GM21515 (cell line): Measurements from ENCODE around the gene SLC38A1.

Experiments used
- ATAC-seq: cut with Tn5 transposase; IDR thresholded peaks from one replicate; pipeline ENCODE4 v1.9.1; 2021; ENCODE audit not compliant: unreplicated experiment

Gene SLC38A1

DNA sequence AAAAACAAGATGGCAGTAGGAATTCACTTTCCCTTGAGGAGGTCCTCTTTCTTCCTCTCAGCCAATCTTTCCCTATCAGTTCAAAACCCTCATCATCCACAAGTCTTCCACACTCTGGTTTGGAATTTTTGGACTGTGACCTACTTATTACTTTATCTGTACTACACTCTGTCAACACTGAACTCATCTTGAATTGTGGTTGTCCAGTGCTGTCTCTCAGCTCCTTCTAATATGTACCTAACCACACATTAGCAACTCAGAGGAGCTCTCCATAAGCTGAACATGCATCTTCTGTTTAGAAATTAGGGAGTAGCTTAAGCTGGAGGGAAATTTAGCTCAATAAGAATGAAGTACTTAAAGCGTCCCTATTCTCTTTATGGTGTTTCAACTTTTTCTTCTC, 34.8 kb downstream of the SLC38A1 start:
- ATAC-seq, result no peak

DNA sequence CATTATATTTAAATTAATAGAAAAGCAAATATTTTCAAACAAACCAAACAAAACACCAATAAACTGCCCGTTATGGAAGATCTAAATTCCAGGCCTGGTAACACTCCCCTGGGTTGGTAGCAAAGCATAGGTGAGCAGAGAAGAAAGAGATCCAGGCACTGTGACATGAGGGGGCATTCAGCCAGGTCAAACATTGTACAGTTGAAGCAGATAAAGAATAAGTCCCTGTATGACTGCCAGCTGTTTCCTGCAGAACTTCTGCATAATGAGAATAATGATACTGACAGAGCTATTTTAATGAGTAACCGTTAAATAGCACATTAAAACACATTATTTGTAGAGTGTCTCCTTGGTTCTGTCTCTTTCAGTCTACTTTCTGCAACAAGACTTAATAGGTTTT, 35.4 kb downstream of the SLC38A1 start:
- no peak for ATAC-seq

DNA sequence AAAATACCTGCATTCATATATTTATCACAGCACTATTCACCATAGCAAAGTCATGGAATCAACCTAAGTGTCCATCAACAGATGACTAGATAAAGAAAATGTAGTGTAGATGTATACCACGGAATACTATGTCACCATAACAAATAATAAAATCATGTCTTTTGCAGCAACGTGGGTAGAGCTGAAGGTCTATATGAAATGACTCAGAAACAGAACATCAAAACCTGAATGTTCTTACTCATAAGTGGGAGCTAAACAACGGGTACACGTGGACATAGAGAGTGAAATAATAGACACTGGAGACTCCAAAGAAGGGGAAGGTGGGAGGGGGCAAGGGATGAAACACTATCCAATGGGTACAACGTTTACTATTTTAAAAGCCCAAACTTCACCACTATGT, 37.9 kb downstream of the SLC38A1 start:
- no peak for ATAC-seq

DNA sequence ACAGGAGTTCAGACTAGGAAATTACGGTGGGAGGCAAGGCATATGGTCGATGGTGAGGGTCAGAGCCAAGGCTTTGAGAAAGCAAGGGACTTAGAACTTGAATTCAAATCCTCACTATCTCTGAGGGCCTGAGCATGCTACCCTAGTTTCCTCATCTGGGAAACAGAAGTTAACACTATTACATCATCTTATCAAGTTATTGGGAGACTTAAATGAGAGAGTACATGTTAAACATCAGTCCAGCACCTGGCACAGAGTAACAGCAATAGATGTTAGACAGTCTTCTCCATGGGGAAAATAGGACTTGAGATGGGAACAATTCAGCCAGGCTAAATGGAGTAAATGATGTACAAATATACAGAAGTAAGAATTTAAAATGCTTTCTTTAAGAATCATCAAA, 38.5 kb downstream of the SLC38A1 start:
- ATAC-seq, result no peak

DNA sequence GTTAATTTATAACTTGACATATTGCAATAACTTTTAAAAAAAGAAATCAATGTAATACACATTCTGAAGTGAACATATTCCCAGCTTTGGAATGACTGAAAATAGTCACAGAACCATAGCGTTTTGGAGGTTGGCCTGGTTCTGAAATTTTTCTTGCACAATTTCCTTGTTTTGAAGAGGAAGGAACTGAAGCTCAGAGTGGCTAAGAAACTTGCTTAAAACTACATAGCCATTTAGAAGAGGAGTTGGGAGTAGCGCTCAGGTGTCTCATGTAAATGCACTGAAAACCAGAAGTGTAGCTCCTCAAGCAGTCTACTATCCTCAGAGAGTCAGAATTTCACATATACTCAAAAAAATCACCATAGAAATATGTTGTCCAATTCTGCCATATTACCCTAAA, 41.2 kb downstream of the SLC38A1 start:
- ATAC-seq, result no peak

DNA sequence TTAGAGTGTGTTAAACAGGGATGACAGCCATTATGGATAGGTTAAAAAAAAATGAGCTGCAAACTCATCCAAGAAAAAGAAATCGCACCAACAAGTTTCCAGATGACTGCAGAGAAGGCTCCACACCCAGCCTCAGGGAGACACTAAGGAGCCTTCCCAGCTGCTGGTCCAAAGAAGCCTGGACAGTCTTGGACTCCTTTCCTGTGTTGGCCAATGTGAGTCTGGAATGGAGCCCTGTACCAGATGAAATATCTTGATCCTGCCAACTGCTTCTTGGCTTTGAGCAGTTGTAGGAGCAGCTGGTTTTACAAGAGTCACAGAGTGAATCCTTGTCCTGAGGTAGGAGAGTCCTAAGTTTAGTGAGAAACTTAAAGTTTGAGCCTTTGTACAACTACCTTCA, 44.5 kb downstream of the SLC38A1 start:
- no peak for ATAC-seq

DNA sequence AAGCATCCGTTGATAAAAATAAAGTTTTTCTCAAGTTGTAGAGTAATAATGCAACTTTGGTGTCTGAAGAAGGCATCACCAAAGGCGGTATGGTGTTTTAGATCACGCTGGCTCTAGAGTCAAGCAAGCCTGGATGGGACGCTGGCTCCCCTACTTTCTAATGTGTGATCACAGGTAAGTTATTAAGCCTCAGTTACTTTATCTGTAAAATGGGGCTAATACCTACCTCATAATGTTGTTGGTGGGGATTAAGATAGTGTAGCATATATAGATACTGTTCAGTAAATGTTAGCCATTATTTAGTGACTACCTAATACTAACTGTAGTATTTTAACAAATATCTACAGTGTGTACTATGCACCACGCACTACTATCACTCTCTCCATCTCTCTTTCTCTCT, 45.8 kb downstream of the SLC38A1 start:
- ATAC-seq, result no peak

DNA sequence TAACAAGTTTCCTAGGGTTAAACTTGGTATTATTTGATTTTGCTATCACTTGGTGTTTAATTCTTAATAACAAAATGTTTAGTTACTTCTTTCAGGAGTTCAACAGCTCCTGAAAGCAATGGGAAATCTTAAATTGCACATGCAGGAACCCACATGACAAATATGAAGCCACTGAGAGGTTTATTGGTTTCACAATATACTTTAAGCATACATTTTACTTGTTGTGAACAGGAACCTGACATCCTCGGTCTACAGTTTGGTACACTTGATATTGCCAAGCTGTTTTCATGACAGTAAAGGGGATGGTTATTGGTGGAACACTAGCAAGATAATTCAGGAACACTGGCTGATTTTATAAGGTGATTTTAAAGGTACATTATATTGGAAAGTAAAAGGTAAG, 46.2 kb downstream of the SLC38A1 start:
- no peak for ATAC-seq

DNA sequence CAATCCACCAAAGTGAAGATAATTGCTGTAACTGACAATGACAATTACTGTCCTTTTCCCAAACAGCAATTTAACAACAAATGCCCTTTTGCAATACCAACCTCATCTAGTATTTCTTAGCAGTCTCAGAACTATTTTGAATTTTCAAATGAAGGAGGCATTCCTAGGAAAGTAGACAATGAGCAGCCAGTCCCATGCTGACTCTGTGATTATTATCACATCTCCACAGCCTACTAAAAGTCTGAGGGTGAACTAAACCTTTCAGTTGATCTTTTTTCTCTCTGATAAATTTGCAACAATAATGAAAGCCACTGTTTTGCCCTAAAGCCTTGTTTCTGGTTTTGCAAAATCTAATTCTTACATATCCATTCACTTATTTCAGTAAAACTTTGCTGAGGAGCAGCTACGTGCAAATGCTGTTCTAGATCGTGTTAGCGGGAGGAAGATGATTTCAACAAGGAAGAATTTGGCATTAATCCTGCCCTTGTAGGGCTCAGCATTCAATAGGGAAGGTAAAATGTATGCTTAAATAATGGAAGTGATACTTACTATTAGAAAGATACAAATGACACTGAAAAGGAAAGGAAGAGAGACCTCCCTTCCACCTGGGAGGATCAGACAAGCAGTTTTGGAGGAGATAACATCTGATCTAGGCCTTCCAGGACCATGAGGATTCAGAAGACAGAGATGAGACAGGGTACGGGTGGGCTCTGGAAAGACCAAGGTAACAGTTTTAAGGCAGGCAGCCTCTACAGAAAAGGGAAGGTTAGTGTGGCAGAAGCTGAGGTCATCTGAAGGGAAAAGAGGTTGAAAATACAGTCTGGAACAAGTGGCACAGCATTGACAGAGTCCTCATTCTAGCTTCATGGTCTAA, 47.4 kb downstream of the SLC38A1 start:
- no peak for ATAC-seq

DNA sequence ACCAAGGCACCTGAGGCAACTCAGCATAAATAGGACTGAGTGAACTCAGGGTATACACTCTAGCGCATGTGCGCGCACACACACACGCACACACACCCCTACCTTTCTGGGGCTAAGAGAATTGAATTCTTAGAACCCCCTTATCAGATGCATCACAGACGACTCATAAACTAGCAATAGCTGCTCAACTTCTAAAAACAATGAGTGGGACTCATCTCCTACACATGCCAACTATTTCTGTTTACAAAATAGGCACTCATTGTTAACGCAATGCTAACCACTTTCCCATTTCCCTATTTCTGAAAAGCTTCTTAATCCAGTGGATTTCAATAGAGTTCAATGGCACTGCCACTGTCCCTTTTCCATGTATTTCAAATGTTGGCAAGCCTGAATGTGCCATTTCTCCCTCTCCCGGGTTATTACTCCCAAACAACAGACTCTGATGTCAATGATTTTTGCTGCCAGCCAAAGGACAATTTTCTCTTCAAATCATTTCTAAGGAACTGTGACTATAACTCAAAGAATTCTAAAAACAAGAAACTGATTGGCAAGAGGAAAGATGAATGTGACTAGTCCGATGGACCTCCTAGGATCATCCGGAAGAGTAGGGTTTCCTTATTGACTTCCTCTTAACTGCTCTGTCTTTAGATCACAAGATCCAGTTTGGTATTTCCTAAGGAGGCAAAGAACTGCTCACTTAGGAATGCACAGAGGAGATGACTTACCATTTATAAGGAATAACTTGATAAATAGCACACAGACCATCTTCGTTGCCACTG, 48.8 kb downstream of the SLC38A1 start:
- ATAC-seq, result no peak

DNA sequence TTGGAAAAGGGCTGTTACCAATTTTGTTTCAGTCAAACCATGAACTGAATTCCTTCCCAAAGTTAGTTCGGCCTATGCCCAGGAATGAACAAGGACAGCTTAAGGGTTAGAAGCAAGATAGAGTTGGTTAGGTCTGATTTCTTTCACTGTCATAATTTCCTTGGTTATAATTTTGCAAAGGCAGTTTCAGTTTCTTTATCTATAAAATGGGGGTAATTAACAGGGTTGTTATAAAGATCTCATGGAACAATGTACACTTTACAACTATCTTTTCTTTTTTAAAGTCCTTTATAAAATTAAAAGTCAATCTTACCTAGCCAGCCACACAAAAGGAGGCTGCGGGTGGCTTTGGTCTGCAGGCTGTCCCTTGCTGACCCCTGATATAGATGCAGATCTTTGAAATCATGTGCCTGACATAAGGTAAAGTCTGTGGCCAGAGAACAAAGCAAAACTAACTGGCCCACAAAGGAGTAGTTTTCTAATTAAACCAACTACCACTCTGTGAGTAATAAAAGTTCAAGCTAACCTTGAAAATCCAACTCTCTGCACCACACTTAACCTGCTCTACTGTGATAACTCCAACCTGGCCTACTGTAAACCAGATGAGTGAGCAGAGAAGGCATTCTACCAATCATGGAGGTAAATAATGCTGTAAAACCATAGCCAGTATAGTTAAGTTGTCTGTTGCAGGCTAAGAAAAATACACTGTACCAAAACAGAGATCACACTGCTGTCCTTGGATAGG, 49.5 kb downstream of the SLC38A1 start:
- ATAC-seq, result no peak

DNA sequence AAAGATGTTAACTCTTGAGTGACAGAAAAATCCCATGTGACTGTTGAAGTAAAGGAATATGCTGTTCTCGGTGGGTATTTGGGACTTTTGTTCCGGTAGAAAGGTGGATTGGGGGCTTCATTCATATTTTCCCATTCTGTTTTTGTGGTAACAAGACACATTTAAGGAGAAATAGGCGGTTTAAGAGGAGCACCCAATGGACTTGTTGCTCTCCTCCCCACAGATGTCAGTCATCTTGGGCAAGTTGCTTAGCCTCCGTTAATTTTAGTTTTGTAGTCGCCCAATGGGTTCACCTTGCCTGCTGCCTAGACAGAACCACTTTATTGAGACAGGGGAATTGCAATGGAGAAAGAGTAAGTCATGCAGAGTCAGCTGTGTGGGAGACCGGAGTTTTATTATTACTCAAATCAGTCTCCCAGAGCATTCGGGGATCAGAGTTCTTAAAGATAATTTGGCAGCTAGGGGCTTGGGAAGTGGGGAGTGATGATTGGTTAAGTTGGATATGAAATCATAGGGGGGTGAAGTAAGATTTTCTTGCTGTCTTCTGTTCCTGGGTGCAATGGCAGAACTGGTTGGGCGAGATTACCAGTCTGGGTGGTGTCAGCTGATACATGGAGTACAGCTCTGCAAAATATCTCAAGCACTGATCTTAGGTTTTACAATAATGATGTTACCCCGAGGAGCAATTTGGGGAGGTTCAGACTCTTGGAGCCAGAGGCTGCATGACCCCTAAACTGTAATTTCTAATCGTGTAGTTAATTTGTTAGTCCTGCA, 50.3 kb downstream of the SLC38A1 start:
- no peak for ATAC-seq

DNA sequence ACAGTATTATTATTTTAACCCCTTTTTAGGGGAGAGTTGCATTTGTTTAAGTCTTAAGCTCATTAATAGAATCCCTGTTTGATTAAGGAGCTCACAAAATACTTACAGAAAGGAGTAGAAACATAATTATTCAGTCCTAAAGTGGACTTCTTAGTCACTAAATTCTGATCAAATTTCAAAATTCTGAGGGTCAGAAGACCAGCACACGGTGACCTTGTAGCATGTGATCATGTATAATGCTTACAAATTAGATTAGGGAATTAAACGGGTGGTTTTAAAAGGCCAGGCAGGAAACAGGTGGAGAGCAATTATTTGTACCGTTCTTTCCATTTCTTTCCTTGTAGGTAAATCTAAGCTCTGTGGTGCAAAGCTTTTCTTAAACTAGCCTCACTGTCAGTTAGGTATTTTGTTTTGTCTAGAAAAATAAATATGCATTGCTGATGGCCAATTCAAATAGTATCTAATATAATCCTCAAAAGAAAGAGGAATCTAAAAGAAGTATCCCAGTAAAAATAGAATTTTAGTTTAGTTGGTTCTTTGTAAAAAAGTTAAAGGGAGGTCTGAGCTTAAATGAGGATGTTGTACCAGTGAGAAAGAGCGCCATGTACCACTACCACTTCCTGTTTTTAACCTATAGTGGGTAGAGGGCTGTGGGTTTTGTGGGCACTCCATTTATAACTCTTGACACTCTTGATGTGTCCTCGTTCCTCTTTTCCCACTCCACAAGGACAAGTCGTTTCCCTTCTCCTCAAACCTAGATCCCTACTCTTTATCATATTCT, 51.1 kb downstream of the SLC38A1 start:
- ATAC-seq, result peak; percentile 71

DNA sequence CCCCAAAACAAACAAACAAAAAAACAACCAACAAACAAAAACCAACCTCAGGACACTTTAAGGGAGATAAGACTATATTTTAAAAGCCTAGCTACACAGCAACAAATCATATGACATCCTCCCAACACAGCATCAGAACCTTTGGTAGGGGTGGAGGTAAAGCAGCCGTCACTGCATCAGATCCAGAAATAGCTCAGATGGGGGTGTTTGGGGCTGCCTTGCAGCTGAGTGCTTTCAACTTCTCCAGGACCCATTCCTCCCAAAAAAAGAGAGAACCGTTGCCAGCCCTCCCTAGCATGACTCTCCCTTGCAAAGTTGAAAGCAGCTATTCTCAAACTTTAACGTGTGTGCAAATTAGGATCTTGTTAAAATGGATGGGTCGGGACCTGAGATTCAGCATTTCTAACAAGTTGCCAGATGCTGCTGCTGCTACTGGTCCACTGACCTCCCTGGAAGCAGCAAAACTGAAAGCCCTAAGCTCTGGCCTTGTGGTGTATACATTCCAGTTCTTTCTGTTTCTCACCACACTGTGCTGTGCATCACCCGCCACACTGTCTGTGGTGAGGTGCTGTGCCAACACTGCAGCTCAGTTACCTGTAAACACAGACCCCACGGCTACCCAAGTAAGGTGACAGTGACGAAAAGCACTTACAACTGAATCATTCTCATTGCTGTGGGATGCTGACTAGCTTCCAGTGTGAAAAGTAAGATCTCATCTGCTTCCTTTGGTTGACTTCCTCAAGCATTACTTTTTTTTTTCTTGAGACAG, 54.0 kb downstream of the SLC38A1 start:
- peak; percentile 53 for ATAC-seq

DNA sequence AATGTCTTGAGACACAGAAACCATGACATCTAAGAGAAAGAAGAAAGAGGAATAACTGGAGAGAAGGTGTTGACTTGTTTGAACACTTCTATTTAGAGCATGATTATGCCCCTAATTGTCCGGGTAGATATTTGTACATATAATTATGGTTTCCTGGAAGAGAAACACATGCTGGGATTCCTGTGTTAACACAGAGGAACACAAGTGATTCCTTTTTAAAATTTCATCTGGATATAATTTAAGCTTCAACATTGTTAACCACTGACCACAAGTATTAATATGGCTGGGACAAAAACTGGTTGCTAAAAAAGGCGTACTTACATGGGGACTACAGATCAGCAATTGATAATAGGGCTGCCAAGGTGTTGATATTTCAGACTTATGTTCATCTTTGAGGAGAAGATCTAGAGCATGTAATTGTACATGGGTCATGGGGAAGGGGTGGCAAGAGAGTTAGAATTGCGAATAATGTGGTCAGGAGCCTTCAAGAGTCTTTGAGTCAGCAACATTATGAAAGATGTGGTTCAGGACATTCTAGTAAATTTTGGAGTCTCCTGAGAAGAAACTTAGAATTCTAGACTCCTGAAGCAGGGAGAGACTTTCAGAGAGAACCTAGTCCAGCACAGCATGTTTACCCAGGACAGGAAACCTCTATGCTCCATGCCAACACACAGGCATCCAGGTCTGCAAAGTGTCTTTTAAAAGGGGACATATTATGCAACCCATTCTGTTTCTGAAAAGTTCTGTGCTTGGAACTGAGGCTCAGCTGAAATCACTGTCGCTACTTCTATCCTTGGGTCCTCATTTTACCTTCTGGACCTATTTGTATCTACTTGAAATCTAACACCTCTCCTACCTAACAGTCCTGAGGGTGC, 56.5 kb downstream of the SLC38A1 start:
- ATAC-seq, result no peak

DNA sequence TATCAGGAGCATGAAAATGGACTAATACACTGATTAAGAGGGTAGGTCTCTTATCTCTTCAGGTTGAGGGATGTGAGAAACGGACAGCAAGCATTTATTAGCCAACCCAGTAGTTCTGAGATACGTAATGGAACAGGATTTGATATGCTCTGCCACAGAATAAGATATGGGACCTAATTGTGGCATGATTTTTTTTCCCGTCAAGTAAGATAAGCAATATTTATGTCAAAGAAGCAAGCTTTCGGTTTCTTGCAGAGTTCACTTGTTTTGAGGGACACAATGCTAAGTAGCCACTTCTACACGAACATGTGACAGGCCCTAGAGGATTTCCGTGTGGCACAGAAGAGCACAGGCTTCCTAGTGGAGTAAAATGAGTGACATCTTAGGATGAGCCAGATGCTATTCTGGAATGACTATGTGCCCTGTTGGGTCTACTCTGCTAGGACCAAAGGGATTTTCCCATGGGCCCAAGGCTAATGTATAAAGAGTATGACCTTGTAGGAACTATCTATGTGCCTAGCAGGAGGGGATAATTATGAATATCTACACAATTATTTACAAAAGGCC, 57.9 kb downstream of the SLC38A1 start:
- ATAC-seq, result no peak

DNA sequence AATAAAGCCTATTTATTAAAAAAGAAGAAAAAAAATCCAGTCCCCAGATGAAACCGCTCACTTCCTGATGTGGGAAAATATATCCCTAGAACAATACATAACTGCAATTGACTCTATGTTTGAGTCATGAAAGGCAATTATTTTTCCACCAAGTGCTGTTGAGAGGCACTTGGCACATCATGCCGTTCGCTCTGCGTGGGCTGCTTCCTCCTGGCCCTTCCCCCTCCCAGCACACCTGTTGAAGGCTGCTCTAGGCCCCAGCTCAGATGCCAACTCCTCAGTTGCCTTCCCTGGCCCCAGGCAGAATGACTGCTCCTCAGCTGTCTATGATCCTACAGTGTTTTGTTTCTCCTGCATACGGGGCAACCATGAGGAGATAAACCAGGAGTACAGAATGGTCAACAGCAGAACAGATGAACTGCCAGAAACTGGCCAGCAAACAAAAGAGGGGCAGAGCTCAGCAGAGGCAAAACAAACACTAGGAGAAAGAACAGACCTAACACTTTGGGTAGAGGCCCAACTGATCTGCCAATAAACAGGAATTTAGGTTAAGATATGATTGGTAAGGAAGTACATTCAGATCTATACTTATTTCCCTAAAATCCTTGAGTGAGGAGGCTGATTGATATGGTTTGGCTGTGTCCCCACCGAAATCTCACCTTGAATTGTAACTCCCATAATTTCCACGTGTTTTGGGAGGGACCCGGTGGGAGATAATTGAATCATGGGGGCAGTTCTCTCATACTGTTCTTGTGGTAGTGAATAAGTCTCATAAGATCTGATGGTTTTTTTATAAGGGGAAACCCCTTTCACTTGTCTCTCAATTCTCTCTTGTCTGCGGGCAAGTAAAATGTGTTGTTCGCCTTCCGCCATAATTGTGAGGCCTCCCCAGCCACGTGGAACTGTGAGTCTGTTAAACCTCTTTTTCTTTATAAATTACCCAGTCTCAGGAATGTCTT, 58.6 kb downstream of the SLC38A1 start:
- peak; percentile 53 for ATAC-seq
